Measurements from ENCODE around the gene PLA2G4A.
A peak's percentile ranks its signal among the peaks of the same experiment; 100 is the strongest.

The PLA2G4A gene

GRCh38 chr1:186927884-186928283, 99.1 kb downstream of the PLA2G4A start:
- in situ Hi-C loops (cut with HindIII; ENCODE audit: low sequenced_read_pairs), result no loop called here
- DNase-seq (ENCODE audit: low read depth, low spot score), result no peak
- TF ChIP-seq CTCF (IDR thresholded peaks at IDR 0.05; ENCODE audit: low read depth, low read length), result no peak
- H3K4me3 ChIP-seq (ENCODE audit: low read depth, low read length), result no peak overlapping the region

- no peak for TF ChIP-seq CTCF (IDR thresholded peaks at IDR 0.05; ENCODE audit: low read depth, low read length)
- in situ Hi-C loops (cut with HindIII; ENCODE audit: low sequenced_read_pairs), result no loop called here
- no peak for DNase-seq (ENCODE audit: low read depth, low spot score)
- no peak overlapping the region for H3K4me3 ChIP-seq (ENCODE audit: low read depth, low read length)
Observed at GRCh38 chr1:186930238-186930637, 101.5 kb downstream of the PLA2G4A start.

- no peak overlapping the region for H3K4me3 ChIP-seq (ENCODE audit: low read depth, low read length)
- in situ Hi-C loops (cut with HindIII; ENCODE audit: low sequenced_read_pairs), result no loop called here
- DNase-seq (ENCODE audit: low read depth, low spot score), result no peak
- no peak for TF ChIP-seq CTCF (IDR thresholded peaks at IDR 0.05; ENCODE audit: low read depth, low read length)
Observed at GRCh38 chr1:186937016-186937670, 108.4 kb downstream of the PLA2G4A start.

- no peak for TF ChIP-seq CTCF (IDR thresholded peaks at IDR 0.05; ENCODE audit: low read depth, low read length)
- H3K4me3 ChIP-seq (ENCODE audit: low read depth, low read length), result no peak overlapping the region
- in situ Hi-C loops (cut with HindIII; ENCODE audit: low sequenced_read_pairs), result no loop called here
- DNase-seq (ENCODE audit: low read depth, low spot score), result no peak
Observed at GRCh38 chr1:186943891-186944686, 115.3 kb downstream of the PLA2G4A start.

GRCh38 chr1:186945146-186945545, 116.4 kb downstream of the PLA2G4A start:
- no peak overlapping the region for H3K4me3 ChIP-seq (ENCODE audit: low read depth, low read length)
- in situ Hi-C loops (cut with HindIII; ENCODE audit: low sequenced_read_pairs), result no loop called here
- TF ChIP-seq CTCF (IDR thresholded peaks at IDR 0.05; ENCODE audit: low read depth, low read length), result no peak
- DNase-seq (ENCODE audit: low read depth, low spot score), result no peak

- no peak for TF ChIP-seq CTCF (IDR thresholded peaks at IDR 0.05; ENCODE audit: low read depth, low read length)
- in situ Hi-C loops (cut with HindIII; ENCODE audit: low sequenced_read_pairs), result no loop called here
- DNase-seq (ENCODE audit: low read depth, low spot score), result peak; percentile 10
- no peak overlapping the region for H3K4me3 ChIP-seq (ENCODE audit: low read depth, low read length)
Observed at GRCh38 chr1:186948535-186948934, 119.8 kb downstream of the PLA2G4A start.

Measured in astrocyte of the spinal cord (primary cell).